ENCODE measurements around the gene IGF2.

The IGF2 gene

GRCh38 chr11:2172676-2173075 is 33.5 kb upstream of the IGF2 start:
- Histone ChIP-seq H3K9ac (no peak overlapping the region), H2AFZ (no peak overlapping the region), H3K4me2 (ENCODE audit: low read length) (no peak overlapping the region), H3K27ac (no peak overlapping the region), H3K9me3 (ENCODE audit: control insufficient read depth, low read length) (no peaks in the 10 kb centered on the region), H3K27me3 (ENCODE audit: control insufficient read depth, insufficient read depth, low read length) (no peaks in the 10 kb centered on the region), H3K79me2 (no peaks in the 10 kb centered on the region), H3K4me1 (no peaks in the 10 kb centered on the region), H3K4me3 (ENCODE audit: low read depth, low read length) (no peak overlapping the region), H3K36me3 (ENCODE audit: control insufficient read depth, insufficient read depth, low read length) (no peaks in the 10 kb centered on the region)
- no peak for TF ChIP-seq CTCF (IDR thresholded peaks at IDR 0.05)

- no peaks in the 10 kb centered on the region for H3K4me1 ChIP-seq
- H3K27me3 ChIP-seq (ENCODE audit: control insufficient read depth, insufficient read depth, low read length), result no peaks in the 10 kb centered on the region
- TF ChIP-seq CTCF (IDR thresholded peaks at IDR 0.05), result no peak
Measured at GRCh38 chr11:2171591-2172003, 32.4 kb upstream of the IGF2 start, which contains the start of gene TH. Gene TH, minus strand, starts transcription at chr11:2171815. Its CDS starts 29 bp downstream, at chr11:2171786.

GRCh38 chr11:2169626-2170570 is 30.7 kb upstream of the IGF2 start:
- no peak for TF ChIP-seq CTCF (IDR thresholded peaks at IDR 0.05)
- Histone ChIP-seq H3K79me2 (no peaks in the 10 kb centered on the region), H3K4me1 (no peaks in the 10 kb centered on the region), H2AFZ (no peak overlapping the region), H3K27ac (no peak overlapping the region), H3K27me3 (ENCODE audit: control insufficient read depth, insufficient read depth, low read length) (no peaks in the 10 kb centered on the region), H3K4me3 (ENCODE audit: low read depth, low read length) (no peak overlapping the region), H3K36me3 (ENCODE audit: control insufficient read depth, insufficient read depth, low read length) (no peaks in the 10 kb centered on the region), H3K4me2 (ENCODE audit: low read length) (no peak overlapping the region), H3K9ac (no peak overlapping the region), H3K9me3 (ENCODE audit: control insufficient read depth, low read length) (no peaks in the 10 kb centered on the region)

More at GRCh38 chr11:2171591-2172003, 32.4 kb upstream of the IGF2 start, which contains the start of gene TH:
- H3K27ac ChIP-seq, result no peak within 1 kb of the TSS
- no peaks in the 10 kb centered on the region for H3K36me3 ChIP-seq (ENCODE audit: control insufficient read depth, insufficient read depth, low read length)
- no peak within 1 kb of the TSS for H3K4me2 ChIP-seq (ENCODE audit: low read length)
- H3K9me3 ChIP-seq (ENCODE audit: control insufficient read depth, low read length), result no peaks in the 10 kb centered on the region
- no peak within 1 kb of the TSS for H3K4me3 ChIP-seq (ENCODE audit: low read depth, low read length)
- H2AFZ ChIP-seq, result no peak within 1 kb of the TSS
- H3K79me2 ChIP-seq, result no peaks in the 10 kb centered on the region
- H3K9ac ChIP-seq, result no peak within 1 kb of the TSS

GRCh38 chr11:2169005-2169378 is 29.8 kb upstream of the IGF2 start:
- Histone ChIP-seq H3K4me3 (ENCODE audit: low read depth, low read length) (no peak overlapping the region), H3K4me2 (ENCODE audit: low read length) (no peak overlapping the region), H3K27ac (no peak overlapping the region), H3K9ac (no peak overlapping the region), H2AFZ (no peak overlapping the region), H3K9me3 (ENCODE audit: control insufficient read depth, low read length) (no peaks in the 10 kb centered on the region), H3K4me1 (no peaks in the 10 kb centered on the region), H3K79me2 (no peaks in the 10 kb centered on the region), H3K36me3 (ENCODE audit: control insufficient read depth, insufficient read depth, low read length) (no peaks in the 10 kb centered on the region), H3K27me3 (ENCODE audit: control insufficient read depth, insufficient read depth, low read length) (no peaks in the 10 kb centered on the region)
- TF ChIP-seq CTCF (IDR thresholded peaks at IDR 0.05), result no peak

Data from parathyroid adenoma (tissue), 2 donors.